GM23338 (cell line): Measurements from ENCODE around the gene MTARC1. TPM values are rescaled to one million over a fixed set of nuclear protein-coding genes. Genes with fewer than 3 reads are reported as not detected.

Experiments
- ATAC-seq: fragments of 200-7000 bp; cut with Tn5 transposase; 3 replicates; pipeline ENCODE4 v1.9.1; 2020
- DNase-seq: peaks from one replicate; pipeline ENCODE4 v3.0.0-alpha.2; 2015; ENCODE audit warnings: low spot score
- H2AFZ ChIP-seq: fragments of 200-600 bp; sonication (generic); 2 replicates; pipeline ENCODE4 v1.8.0; 2016; ENCODE audit warnings: antibody characterized with exemption, mild to moderate bottlenecking, moderate library complexity
- H3F3A ChIP-seq: fragments of 200-600 bp; sonication (generic); replicated peaks from 2 replicates; pipeline ENCODE4 v1.8.0; 2017; ENCODE audit warnings: antibody characterized with exemption, mixed run types, low read depth
- H3K27ac ChIP-seq: fragments of 200-600 bp; sonication (generic); 2 replicates; pipeline ENCODE4 v1.6.1; 2016; ENCODE audit warnings: low read depth
- H3K27me3 ChIP-seq: fragments of 200-600 bp; sonication (generic); 2 replicates; pipeline ENCODE4 v1.8.0; 2016; ENCODE audit warnings: mild to moderate bottlenecking, mixed run types, moderate library complexity; ENCODE audit not compliant: insufficient read depth
- H3K36me3 ChIP-seq: fragments of 200-600 bp; sonication (generic); 2 replicates; pipeline ENCODE4 v1.8.0; 2016; ENCODE audit warnings: mild to moderate bottlenecking; ENCODE audit not compliant: insufficient read depth
- H3K4me1 ChIP-seq: fragments of 200-600 bp; sonication (generic); 2 replicates; pipeline ENCODE4 v1.8.0; 2016; ENCODE audit warnings: mild to moderate bottlenecking, moderate library complexity; ENCODE audit not compliant: insufficient read depth
- H3K4me2 ChIP-seq: fragments of 200-600 bp; sonication (generic); 2 replicates; pipeline ENCODE4 v1.7.1; 2017; ENCODE audit warnings: mixed run types
- H3K4me3 ChIP-seq: fragments of 200-600 bp; sonication (generic); 2 replicates; pipeline ENCODE4 v1.6.1; 2016; ENCODE audit warnings: mixed run types
- H3K79me2 ChIP-seq: fragments of 200-600 bp; sonication (generic); replicated peaks from 2 replicates; pipeline ENCODE4 v1.8.0; 2017; ENCODE audit warnings: mild to moderate bottlenecking; ENCODE audit not compliant: insufficient read depth
- H3K9me2 ChIP-seq: fragments of 200-600 bp; sonication (generic); 2 replicates; pipeline ENCODE4 v1.8.0; 2017; ENCODE audit not compliant: insufficient read depth
- H4K20me1 ChIP-seq: fragments of 200-600 bp; sonication (generic); replicated peaks from 2 replicates; pipeline ENCODE4 v1.8.0; 2017; ENCODE audit warnings: mild to moderate bottlenecking; ENCODE audit not compliant: insufficient read depth
- H3K27ac Mint-ChIP-seq: 2 replicates; pipeline ENCODE4 v1.8.0; 2020; ENCODE audit warnings: inconsistent platforms, mild to moderate bottlenecking, moderate library complexity, mixed read lengths
- H3K27me3 Mint-ChIP-seq: 3 replicates; pipeline ENCODE4 v1.8.0; 2022; ENCODE audit warnings: low read depth, mild to moderate bottlenecking, moderate library complexity, mixed read lengths, inconsistent platforms; ENCODE audit not compliant: insufficient read depth, poor library complexity
- H3K36me3 Mint-ChIP-seq: 3 replicates; pipeline ENCODE4 v1.8.0; 2021; ENCODE audit warnings: low read depth, mild to moderate bottlenecking, inconsistent platforms, moderate library complexity, mixed read lengths
- H3K4me1 Mint-ChIP-seq: 3 replicates; pipeline ENCODE4 v1.8.0; 2020; ENCODE audit warnings: mild to moderate bottlenecking, inconsistent platforms, mixed read lengths
- H3K4me3 Mint-ChIP-seq: 3 replicates; pipeline ENCODE4 v1.8.0; 2021; ENCODE audit warnings: moderate library complexity, mild to moderate bottlenecking, inconsistent platforms, mixed read lengths
- H3K9me3 Mint-ChIP-seq: 3 replicates; pipeline ENCODE4 v1.8.0; 2020; ENCODE audit warnings: moderate library complexity, mild to moderate bottlenecking, inconsistent platforms, mixed read lengths
- CREB1 ChIP-seq: fragments of 250-450 bp; sonication (Bioruptor Pico); IDR thresholded peaks from 2 replicates; pipeline ENCODE4 v1.5.0; 2020; ENCODE audit warnings: low read depth, mild to moderate bottlenecking, moderate library complexity
- EZH2 ChIP-seq: fragments of 200-600 bp; sonication (generic); IDR thresholded peaks from one replicate; pipeline ENCODE4 v1.8.0; 2017; ENCODE audit warnings: antibody characterized with exemption, mild to moderate bottlenecking, low read depth; ENCODE audit not compliant: unreplicated experiment
- JUNB ChIP-seq: IDR thresholded peaks from one replicate; pipeline ENCODE4 v1.6.1; 2016; ENCODE audit warnings: antibody characterized with exemption; ENCODE audit not compliant: unreplicated experiment
- NANOG ChIP-seq: IDR thresholded peaks from 2 replicates; pipeline ENCODE4 v1.6.1; 2016; ENCODE audit warnings: antibody characterized with exemption, borderline replicate concordance
- POLR2AphosphoS5 ChIP-seq: IDR thresholded peaks from 2 replicates; pipeline ENCODE4 v1.6.1; 2016; ENCODE audit warnings: antibody characterized with exemption, low read depth
- STAT1 ChIP-seq: IDR thresholded peaks from one replicate; pipeline ENCODE4 v1.6.1; 2016; ENCODE audit warnings: antibody characterized with exemption; ENCODE audit not compliant: unreplicated experiment
- ZNF331 ChIP-seq: fragments of 250-450 bp; sonication (Bioruptor Pico); IDR thresholded peaks from 2 replicates; pipeline ENCODE4 v1.5.0; 2020; ENCODE audit warnings: low read depth, mild to moderate bottlenecking, moderate library complexity
- polyA plus RNA-seq: library from polyadenylated mRNA; unstranded; fragments of >200 nt; fragmentation: Nextera tagmentation; extraction: Ambion mirVana; gene quantifications from 2 replicates; pipeline ENCODE4 v1.2.1, GENCODE V29; 2016
- total RNA-seq: library from RNA; depleted of rRNA; stranded (reverse); fragments of >200 nt; shearing (Covaris generic); gene quantifications from 2 replicates; pipeline ENCODE4 v1.2.3, GENCODE V29; 2014
- TF ChIP-seq, protein P1 (sequence below): IDR thresholded peaks from one replicate; pipeline ENCODE4 v1.6.1; 2018; ENCODE audit warnings: antibody characterized with exemption; ENCODE audit not compliant: unreplicated experiment
- TF ChIP-seq, protein P2 (sequence below): fragments of 250-450 bp; sonication (Bioruptor Pico); IDR thresholded peaks from 2 replicates; pipeline ENCODE4 v1.5.0; 2020; ENCODE audit warnings: mild to moderate bottlenecking, moderate library complexity

MTARC1 gene
- total and polyA plus RNA-seq, 2 experiments from 2014 or later = 33.9 to 34.6 TPM

DNA sequence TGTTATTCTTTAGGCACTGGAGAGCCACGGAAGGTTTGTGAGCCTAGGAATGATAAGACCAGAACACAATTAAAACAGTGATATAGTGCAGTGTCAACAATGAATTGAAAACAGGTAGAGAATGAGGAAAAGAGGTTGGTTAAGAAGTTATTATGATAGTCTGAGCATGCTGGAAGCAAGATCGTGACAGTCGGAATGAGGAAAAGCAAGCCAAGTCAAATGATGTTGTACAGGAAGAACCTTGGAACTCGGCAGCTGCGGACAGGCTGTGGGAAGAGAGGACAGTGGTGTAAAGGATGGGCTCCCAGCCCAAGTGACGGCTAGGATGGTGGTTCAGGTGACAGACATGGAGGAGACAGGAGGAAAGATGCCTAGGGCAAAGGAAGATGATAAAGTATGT is 25.6 kb downstream of the MTARC1 start:
- Mint-ChIP-seq H3K27me3 (peaks cover 11% of the 10 kb centered on the region), H3K4me3 (no peak overlapping the region), H3K27ac (no peak overlapping the region), H3K9me3 (no peaks in the 10 kb centered on the region; the same call in 2 of the 3 replicates), H3K36me3 (peaks cover 60% of the 10 kb centered on the region), H3K4me1 (peaks cover 14% of the 10 kb centered on the region; the same call in 2 of the 3 replicates)
- H3K27me3 ChIP-seq = no peaks in the 10 kb centered on the region
- H3K4me3 ChIP-seq = no peak overlapping the region
- H4K20me1 ChIP-seq = no peaks in the 10 kb centered on the region; the same call in 1 of the 2 replicates
- H3K4me1 ChIP-seq = 0 out of 2 replicates have a peak, but pooled peaks cover 3% of the 10 kb centered on the region
- H2AFZ ChIP-seq = no peak overlapping the region
- ATAC-seq (no peak), DNase-seq (no peak)
- TF ChIP-seq POLR2AphosphoS5 = no peak
- TF ChIP-seq CREB1 (CRISPR knock-in tag) = no peak
- TF ChIP-seq ZNF331 (CRISPR knock-in tag) = no peak
- no peak for TF ChIP-seq JUNB
- TF ChIP-seq, protein P1, sequence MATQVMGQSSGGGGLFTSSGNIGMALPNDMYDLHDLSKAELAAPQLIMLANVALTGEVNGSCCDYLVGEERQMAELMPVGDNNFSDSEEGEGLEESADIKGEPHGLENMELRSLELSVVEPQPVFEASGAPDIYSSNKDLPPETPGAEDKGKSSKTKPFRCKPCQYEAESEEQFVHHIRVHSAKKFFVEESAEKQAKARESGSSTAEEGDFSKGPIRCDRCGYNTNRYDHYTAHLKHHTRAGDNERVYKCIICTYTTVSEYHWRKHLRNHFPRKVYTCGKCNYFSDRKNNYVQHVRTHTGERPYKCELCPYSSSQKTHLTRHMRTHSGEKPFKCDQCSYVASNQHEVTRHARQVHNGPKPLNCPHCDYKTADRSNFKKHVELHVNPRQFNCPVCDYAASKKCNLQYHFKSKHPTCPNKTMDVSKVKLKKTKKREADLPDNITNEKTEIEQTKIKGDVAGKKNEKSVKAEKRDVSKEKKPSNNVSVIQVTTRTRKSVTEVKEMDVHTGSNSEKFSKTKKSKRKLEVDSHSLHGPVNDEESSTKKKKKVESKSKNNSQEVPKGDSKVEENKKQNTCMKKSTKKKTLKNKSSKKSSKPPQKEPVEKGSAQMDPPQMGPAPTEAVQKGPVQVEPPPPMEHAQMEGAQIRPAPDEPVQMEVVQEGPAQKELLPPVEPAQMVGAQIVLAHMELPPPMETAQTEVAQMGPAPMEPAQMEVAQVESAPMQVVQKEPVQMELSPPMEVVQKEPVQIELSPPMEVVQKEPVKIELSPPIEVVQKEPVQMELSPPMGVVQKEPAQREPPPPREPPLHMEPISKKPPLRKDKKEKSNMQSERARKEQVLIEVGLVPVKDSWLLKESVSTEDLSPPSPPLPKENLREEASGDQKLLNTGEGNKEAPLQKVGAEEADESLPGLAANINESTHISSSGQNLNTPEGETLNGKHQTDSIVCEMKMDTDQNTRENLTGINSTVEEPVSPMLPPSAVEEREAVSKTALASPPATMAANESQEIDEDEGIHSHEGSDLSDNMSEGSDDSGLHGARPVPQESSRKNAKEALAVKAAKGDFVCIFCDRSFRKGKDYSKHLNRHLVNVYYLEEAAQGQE = no peak
- TF ChIP-seq, protein P2, sequence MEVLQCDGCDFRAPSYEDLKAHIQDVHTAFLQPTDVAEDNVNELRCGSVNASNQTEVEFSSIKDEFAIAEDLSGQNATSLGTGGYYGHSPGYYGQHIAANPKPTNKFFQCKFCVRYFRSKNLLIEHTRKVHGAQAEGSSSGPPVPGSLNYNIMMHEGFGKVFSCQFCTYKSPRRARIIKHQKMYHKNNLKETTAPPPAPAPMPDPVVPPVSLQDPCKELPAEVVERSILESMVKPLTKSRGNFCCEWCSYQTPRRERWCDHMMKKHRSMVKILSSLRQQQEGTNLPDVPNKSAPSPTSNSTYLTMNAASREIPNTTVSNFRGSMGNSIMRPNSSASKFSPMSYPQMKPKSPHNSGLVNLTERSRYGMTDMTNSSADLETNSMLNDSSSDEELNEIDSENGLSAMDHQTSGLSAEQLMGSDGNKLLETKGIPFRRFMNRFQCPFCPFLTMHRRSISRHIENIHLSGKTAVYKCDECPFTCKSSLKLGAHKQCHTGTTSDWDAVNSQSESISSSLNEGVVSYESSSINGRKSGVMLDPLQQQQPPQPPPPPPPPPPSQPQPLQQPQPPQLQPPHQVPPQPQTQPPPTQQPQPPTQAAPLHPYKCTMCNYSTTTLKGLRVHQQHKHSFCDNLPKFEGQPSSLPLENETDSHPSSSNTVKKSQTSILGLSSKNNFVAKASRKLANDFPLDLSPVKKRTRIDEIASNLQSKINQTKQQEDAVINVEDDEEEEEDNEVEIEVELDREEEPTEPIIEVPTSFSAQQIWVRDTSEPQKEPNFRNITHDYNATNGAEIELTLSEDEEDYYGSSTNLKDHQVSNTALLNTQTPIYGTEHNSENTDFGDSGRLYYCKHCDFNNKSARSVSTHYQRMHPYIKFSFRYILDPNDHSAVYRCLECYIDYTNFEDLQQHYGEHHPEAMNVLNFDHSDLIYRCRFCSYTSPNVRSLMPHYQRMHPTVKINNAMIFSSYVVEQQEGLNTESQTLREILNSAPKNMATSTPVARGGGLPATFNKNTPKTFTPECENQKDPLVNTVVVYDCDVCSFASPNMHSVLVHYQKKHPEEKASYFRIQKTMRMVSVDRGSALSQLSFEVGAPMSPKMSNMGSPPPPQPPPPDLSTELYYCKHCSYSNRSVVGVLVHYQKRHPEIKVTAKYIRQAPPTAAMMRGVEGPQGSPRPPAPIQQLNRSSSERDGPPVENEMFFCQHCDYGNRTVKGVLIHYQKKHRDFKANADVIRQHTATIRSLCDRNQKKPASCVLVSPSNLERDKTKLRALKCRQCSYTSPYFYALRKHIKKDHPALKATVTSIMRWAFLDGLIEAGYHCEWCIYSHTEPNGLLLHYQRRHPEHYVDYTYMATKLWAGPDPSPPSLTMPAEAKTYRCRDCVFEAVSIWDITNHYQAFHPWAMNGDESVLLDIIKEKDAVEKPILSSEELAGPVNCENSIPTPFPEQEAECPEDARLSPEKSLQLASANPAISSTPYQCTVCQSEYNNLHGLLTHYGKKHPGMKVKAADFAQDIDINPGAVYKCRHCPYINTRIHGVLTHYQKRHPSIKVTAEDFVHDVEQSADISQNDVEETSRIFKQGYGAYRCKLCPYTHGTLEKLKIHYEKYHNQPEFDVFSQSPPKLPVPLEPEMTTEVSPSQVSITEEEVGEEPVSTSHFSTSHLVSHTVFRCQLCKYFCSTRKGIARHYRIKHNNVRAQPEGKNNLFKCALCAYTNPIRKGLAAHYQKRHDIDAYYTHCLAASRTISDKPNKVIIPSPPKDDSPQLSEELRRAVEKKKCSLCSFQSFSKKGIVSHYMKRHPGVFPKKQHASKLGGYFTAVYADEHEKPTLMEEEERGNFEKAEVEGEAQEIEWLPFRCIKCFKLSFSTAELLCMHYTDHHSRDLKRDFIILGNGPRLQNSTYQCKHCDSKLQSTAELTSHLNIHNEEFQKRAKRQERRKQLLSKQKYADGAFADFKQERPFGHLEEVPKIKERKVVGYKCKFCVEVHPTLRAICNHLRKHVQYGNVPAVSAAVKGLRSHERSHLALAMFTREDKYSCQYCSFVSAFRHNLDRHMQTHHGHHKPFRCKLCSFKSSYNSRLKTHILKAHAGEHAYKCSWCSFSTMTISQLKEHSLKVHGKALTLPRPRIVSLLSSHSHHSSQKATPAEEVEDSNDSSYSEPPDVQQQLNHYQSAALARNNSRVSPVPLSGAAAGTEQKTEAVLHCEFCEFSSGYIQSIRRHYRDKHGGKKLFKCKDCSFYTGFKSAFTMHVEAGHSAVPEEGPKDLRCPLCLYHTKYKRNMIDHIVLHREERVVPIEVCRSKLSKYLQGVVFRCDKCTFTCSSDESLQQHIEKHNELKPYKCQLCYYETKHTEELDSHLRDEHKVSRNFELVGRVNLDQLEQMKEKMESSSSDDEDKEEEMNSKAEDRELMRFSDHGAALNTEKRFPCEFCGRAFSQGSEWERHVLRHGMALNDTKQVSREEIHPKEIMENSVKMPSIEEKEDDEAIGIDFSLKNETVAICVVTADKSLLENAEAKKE = no peak
- no peak for TF ChIP-seq EZH2
- TF ChIP-seq NANOG = no peak
- TF ChIP-seq STAT1 = no peak
- peaks cover 7% of the 10 kb centered on the region for H3K36me3 ChIP-seq
- H3F3A ChIP-seq = no peaks in the 10 kb centered on the region
- H3K4me2 ChIP-seq = no peak overlapping the region
- no peaks in the 10 kb centered on the region for H3K9me2 ChIP-seq
- no peak overlapping the region for H3K27ac ChIP-seq
- no peaks in the 10 kb centered on the region for H3K79me2 ChIP-seq
